B cell (primary cell): ENCODE results near the gene SLIT3. TPM values are rescaled to one million over a fixed set of nuclear protein-coding genes. Genes with fewer than 3 reads are reported as not detected.

Experiments used
- ATAC-seq: fragments of 200-7000 bp; cut with Tn5 transposase; one replicate; pipeline ENCODE4 v1.10.0; 2021; ENCODE audit warnings: low read depth, mild to moderate bottlenecking, moderate number of reproducible peaks, moderate library complexity
- CTCF ChIA-PET: fragments of 350-600 bp; sonication (Branson Sonifier 250); formaldehyde crosslinking; loops from one replicate; lab custom pipeline; 2021; ENCODE audit warnings: antibody characterized with exemption, inconsistent platforms; lab: Charles Lee
- POLR2A ChIA-PET: fragments of 350-600 bp; sonication (Branson Sonifier 250); formaldehyde crosslinking; loops from one replicate; lab custom pipeline; 2021; ENCODE audit warnings: antibody characterized with exemption; lab: Charles Lee
- DNase-seq: peaks from one replicate; pipeline ENCODE4 v3.0.0; 2013
- H2AFZ ChIP-seq: 2 replicates; pipeline ENCODE4 v1.6.1; 2012; ENCODE audit warnings: mild to moderate bottlenecking, low read depth, low read length; ENCODE audit not compliant: insufficient read depth, poor library complexity, severe bottlenecking
- H3K27ac ChIP-seq, 2 donors: 1 replicate in 1 of 2; 2 replicates in 1 of 2; pipeline ENCODE4 v1.5.1; 2012 to 2013; ENCODE audit warnings: low read length in 2 of 2, mild to moderate bottlenecking in 2 of 2, moderate library complexity in 1 of 2
- H3K27me3 ChIP-seq, 4 experiments: fragments of 200-600 bp in 1 of 4; sonication (generic) in 1 of 4; replicated peaks in 1 of 4; 1 replicate in 2 of 4; 2 replicates in 2 of 4; pipeline versions ENCODE4 v1.6.1 to v1.7.0; 2013 to 2016; ENCODE audit warnings: low read length in 3 of 4, mild to moderate bottlenecking in 2 of 4, mixed read lengths in 1 of 4, moderate library complexity in 1 of 4; ENCODE audit not compliant: insufficient read depth in 4 of 4, control insufficient read depth in 3 of 4; ENCODE audit errors: control extremely low read depth in 1 of 4
- H3K36me3 ChIP-seq, 2 experiments: replicated peaks in 1 of 2; 1 replicate in 1 of 2; 2 replicates in 1 of 2; pipeline versions ENCODE4 v1.6.1 to v1.7.1; 2013; ENCODE audit warnings: low read length in 1 of 2; ENCODE audit not compliant: insufficient read depth in 2 of 2, control insufficient read depth in 1 of 2; ENCODE audit errors: control extremely low read depth in 1 of 2, extremely low read depth in 1 of 2
- H3K4me1 ChIP-seq, 2 donors: fragments of 200-600 bp in 1 of 2; sonication (generic) in 1 of 2; 1 replicate in 1 of 2; 2 replicates in 1 of 2; pipeline versions ENCODE4 v1.5.1 to v1.6.1; 2013 to 2017; ENCODE audit warnings: low read length in 2 of 2; ENCODE audit not compliant: control insufficient read depth in 2 of 2, insufficient read depth in 2 of 2
- H3K4me2 ChIP-seq: replicated peaks from 2 replicates; pipeline ENCODE3; 2012; ENCODE audit warnings: mild to moderate bottlenecking, low read depth, low read length; ENCODE audit not compliant: poor library complexity, severe bottlenecking
- H3K4me3 ChIP-seq, 5 experiments: fragments of 200-600 bp in 1 of 5; sonication (generic) in 1 of 5; 1 replicate in 3 of 5; 2 replicates in 2 of 5; pipeline versions ENCODE4 v1.5.1 to v1.7.0; 2011 to 2016; ENCODE audit warnings: low read length in 4 of 5, mild to moderate bottlenecking in 4 of 5, low read depth in 2 of 5, control low read depth in 1 of 5, moderate library complexity in 1 of 5; ENCODE audit not compliant: insufficient read depth in 1 of 5; ENCODE audit errors: control extremely low read depth in 1 of 5, extremely low read depth in 1 of 5
- H3K79me2 ChIP-seq: fragments of 200-600 bp; sonication (generic); one replicate; pipeline ENCODE4 v1.6.0; 2016; ENCODE audit warnings: low read length; ENCODE audit not compliant: control insufficient read depth, insufficient read depth
- H3K9ac ChIP-seq: fragments of 200-600 bp; sonication (generic); 2 replicates; pipeline ENCODE4 v1.6.1; 2017; ENCODE audit warnings: mild to moderate bottlenecking, low read length, moderate library complexity
- H3K9me3 ChIP-seq, 3 donors: one replicate each; pipeline versions ENCODE4 v1.6.1 to v1.7.1; 2013; ENCODE audit warnings: low read length in 2 of 3; ENCODE audit not compliant: control insufficient read depth in 2 of 3, insufficient read depth in 1 of 3; ENCODE audit errors: control extremely low read depth in 1 of 3
- H4K20me1 ChIP-seq: 2 replicates; pipeline ENCODE4 v1.6.0; 2012; ENCODE audit warnings: mild to moderate bottlenecking, low read length; ENCODE audit not compliant: insufficient read depth, control insufficient read depth, poor library complexity, severe bottlenecking
- H3K27ac Mint-ChIP-seq: one replicate; pipeline ENCODE4 v1.8.0; 2021; ENCODE audit warnings: mixed read lengths
- H3K27me3 Mint-ChIP-seq: one replicate; pipeline ENCODE4 v1.8.0; 2021; ENCODE audit warnings: mixed read lengths
- H3K4me1 Mint-ChIP-seq: one replicate; pipeline ENCODE4 v1.8.0; 2021; ENCODE audit warnings: mixed read lengths
- H3K4me3 Mint-ChIP-seq: one replicate; pipeline ENCODE4 v1.8.0; 2021; ENCODE audit warnings: mixed read lengths
- H3K9me3 Mint-ChIP-seq: one replicate; pipeline ENCODE4 v1.8.0; 2022; ENCODE audit warnings: mixed read lengths; ENCODE audit not compliant: insufficient read depth
- EZH2 ChIP-seq: IDR thresholded peaks from 2 replicates; pipeline ENCODE4 v1.6.1; 2012; ENCODE audit warnings: borderline replicate concordance, low read depth, mild to moderate bottlenecking, moderate library complexity, low read length; ENCODE audit not compliant: insufficient read depth, poor library complexity, severe bottlenecking
- WGBS: methylation state at CpG from one replicate; pipeline ENCODE4 v1.1.5; 2013; ENCODE audit warnings: missing lambda C conversion rate; ENCODE audit not compliant: insufficient coverage; 5-methylcytosine and 5-hydroxymethylcytosine counted together
- intact Hi-C: fragments of 100-400 bp; cut with micrococcal nuclease; formaldehyde crosslinking; loops from one replicate; pipeline ENCODE4 v1.10.0; 2022
- polyA plus RNA-seq: library from polyadenylated mRNA; depleted of rRNA; stranded (reverse); fragments of >200 nt; gene quantifications from 2 replicates; pipeline ENCODE4 v1.2.3, GENCODE V29; 2012
- total RNA-seq, 2 donors: library from RNA; stranded (reverse); fragments of 120-200 nt in 1 of 2; gene quantifications; 1 replicate in 1 of 2; 2 replicates in 1 of 2; pipeline versions ENCODE4 v1.2.3 to v1.2.4, GENCODE V29; 2013 to 2022
- TF ChIP-seq, protein P1 (sequence below): fragments of 200-600 bp; IDR thresholded peaks from one replicate; pipeline ENCODE4 v1.8.0; 2022; ENCODE audit warnings: antibody characterized with exemption, mild to moderate bottlenecking

The SLIT3 gene
- total and polyA plus RNA-seq, 2 donors (not counting 1 experiment from before 2014, with no cell fraction given): not detected

DNA sequence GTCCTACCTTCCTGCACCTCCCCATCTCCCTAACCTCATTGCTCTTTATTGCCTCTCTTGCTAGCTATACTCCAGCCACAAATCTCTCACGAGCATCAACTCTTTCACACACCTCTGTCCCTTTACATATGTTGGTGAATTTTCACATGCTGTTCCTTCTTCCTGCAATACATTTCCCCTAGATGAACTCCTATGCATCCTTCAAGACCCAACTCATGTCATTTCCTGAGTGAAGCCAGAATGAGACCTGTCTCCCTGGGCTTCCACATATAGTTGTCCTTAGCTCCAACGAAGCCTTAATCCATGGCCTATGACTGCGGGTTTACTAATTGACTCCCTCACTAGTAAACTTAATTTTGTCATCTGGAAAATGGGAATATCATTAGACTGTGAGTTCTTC, 424.5 kb downstream of the SLIT3 start:
- 90% methylated on average over 1 of the region's 3 CpGs for WGBS
- DNase-seq: no peak
- H4K20me1 ChIP-seq: no peaks in the 10 kb centered on the region
- H3K9ac ChIP-seq: no peak overlapping the region
- TF ChIP-seq, protein P1, sequence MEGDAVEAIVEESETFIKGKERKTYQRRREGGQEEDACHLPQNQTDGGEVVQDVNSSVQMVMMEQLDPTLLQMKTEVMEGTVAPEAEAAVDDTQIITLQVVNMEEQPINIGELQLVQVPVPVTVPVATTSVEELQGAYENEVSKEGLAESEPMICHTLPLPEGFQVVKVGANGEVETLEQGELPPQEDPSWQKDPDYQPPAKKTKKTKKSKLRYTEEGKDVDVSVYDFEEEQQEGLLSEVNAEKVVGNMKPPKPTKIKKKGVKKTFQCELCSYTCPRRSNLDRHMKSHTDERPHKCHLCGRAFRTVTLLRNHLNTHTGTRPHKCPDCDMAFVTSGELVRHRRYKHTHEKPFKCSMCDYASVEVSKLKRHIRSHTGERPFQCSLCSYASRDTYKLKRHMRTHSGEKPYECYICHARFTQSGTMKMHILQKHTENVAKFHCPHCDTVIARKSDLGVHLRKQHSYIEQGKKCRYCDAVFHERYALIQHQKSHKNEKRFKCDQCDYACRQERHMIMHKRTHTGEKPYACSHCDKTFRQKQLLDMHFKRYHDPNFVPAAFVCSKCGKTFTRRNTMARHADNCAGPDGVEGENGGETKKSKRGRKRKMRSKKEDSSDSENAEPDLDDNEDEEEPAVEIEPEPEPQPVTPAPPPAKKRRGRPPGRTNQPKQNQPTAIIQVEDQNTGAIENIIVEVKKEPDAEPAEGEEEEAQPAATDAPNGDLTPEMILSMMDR: no peak
- no peak for TF ChIP-seq EZH2
- ATAC-seq: no peak
- intact Hi-C loops: no loop called here
- H3K79me2 ChIP-seq: no peaks in the 10 kb centered on the region
- peaks cover 0 to 25% (median 11%) of the 10 kb centered on the region in 4 experiments for H3K27me3 ChIP-seq
- H3K9me3 ChIP-seq: peaks cover 0 to 8% (median 0%) of the 10 kb centered on the region in 3 donors
- H2AFZ ChIP-seq: no peak overlapping the region
- no peaks in the 10 kb centered on the region for H3K36me3 ChIP-seq
- Mint-ChIP-seq H3K4me1 (peaks cover 21% of the 10 kb centered on the region), H3K9me3 (peaks cover 2% of the 10 kb centered on the region), H3K4me3 (no peak overlapping the region), H3K27me3 (peaks cover 29% of the 10 kb centered on the region), H3K27ac (no peak overlapping the region)
- CTCF ChIA-PET: no interaction called here
- POLR2A ChIA-PET: no interaction called here
- no peak overlapping the region for H3K27ac ChIP-seq
- no peak overlapping the region for H3K4me3 ChIP-seq
- H3K4me2 ChIP-seq: no peak overlapping the region
- peaks cover 14 to 23% of the 10 kb centered on the region in 2 donors for H3K4me1 ChIP-seq

DNA sequence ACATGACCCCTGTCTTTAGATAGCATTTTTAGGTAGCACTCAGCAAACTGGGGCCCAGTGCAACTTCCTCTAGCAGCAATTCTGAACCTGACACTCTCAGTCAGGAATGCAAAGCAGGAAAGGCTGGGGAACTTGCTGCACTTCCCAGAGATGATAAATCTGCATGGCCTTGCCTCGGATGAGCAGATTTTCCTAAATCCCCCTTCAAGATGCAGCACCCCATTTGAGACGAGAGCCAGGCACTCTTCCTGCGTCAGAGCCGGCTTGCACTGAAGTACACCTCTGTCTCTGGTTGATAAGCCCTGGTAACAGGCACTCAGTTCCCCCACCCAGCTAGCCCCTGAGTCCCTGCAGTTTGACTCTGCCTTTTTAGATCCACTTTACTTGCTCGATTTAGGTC, 425.1 kb downstream of the SLIT3 start:
- peaks cover 29% of the 10 kb centered on the region for H3K27me3 Mint-ChIP-seq
- Histone ChIP-seq H4K20me1 (no peaks in the 10 kb centered on the region), H3K9ac (no peak overlapping the region), H2AFZ (no peak overlapping the region), H3K4me3 (no peak overlapping the region), H3K27ac (no peak overlapping the region), H3K36me3 (no peaks in the 10 kb centered on the region), H3K4me1 (peaks cover 14 to 23% of the 10 kb centered on the region in 2 donors), H3K79me2 (no peaks in the 10 kb centered on the region), H3K9me3 (peaks cover 0 to 8% (median 0%) of the 10 kb centered on the region in 3 donors), H3K4me2 (no peak overlapping the region), H3K27me3 (peaks cover 0 to 25% (median 13%) of the 10 kb centered on the region in 4 experiments)
- 33% methylated on average over 5 of the region's 5 CpGs for WGBS
- ATAC-seq (no peak), DNase-seq (no peak)
- H3K4me1 Mint-ChIP-seq: peaks cover 21% of the 10 kb centered on the region
- no peak overlapping the region for H3K27ac Mint-ChIP-seq
- intact Hi-C loops: no loop called here
- TF ChIP-seq EZH2: no peak
- TF ChIP-seq, protein P1: no peak
- no peak overlapping the region for H3K4me3 Mint-ChIP-seq
- ChIA-PET POLR2A (no interaction called here), CTCF (no interaction called here)
- H3K9me3 Mint-ChIP-seq: peaks cover 2% of the 10 kb centered on the region
